GM21526 (cell line): ENCODE measurements around the gene COL23A1.

Experiments
- ATAC-seq: cut with Tn5 transposase; IDR thresholded peaks from one replicate; pipeline ENCODE4 v1.9.1; 2021; ENCODE audit warnings: moderate library complexity; ENCODE audit not compliant: unreplicated experiment, low FRiP score

COL23A1 gene

GRCh38 chr5:178282391-178282790, 307.8 kb downstream of the COL23A1 start:
- ATAC-seq = no peak

- ATAC-seq = no peak
These were observed 308.9 kb downstream of the COL23A1 start for GRCh38 chr5:178281331-178281730.

GRCh38 chr5:178280631-178281030, 309.6 kb downstream of the COL23A1 start:
- no peak for ATAC-seq

GRCh38 chr5:178279723-178280438, 310.3 kb downstream of the COL23A1 start:
- no peak for ATAC-seq

- ATAC-seq = no peak
These were observed 311.0 kb downstream of the COL23A1 start for GRCh38 chr5:178279026-178279722.

- no peak for ATAC-seq
These were observed 311.7 kb downstream of the COL23A1 start for GRCh38 chr5:178278358-178279023.

GRCh38 chr5:178277866-178278265, 312.3 kb downstream of the COL23A1 start:
- no peak for ATAC-seq

GRCh38 chr5:178277346-178277745, 312.8 kb downstream of the COL23A1 start:
- no peak for ATAC-seq

GRCh38 chr5:178274781-178275537, 315.2 kb downstream of the COL23A1 start:
- no peak for ATAC-seq

- no peak for ATAC-seq
These were observed 316.3 kb downstream of the COL23A1 start for GRCh38 chr5:178273665-178274541.

- no peak for ATAC-seq
These were observed 317.2 kb downstream of the COL23A1 start for GRCh38 chr5:178273041-178273440.

GRCh38 chr5:178272591-178272990, 317.6 kb downstream of the COL23A1 start:
- no peak for ATAC-seq

GRCh38 chr5:178271726-178272479, 318.3 kb downstream of the COL23A1 start:
- ATAC-seq = no peak

- ATAC-seq = no peak
These were observed 319.0 kb downstream of the COL23A1 start for GRCh38 chr5:178271231-178271630.

GRCh38 chr5:178269499-178269898, 320.7 kb downstream of the COL23A1 start:
- no peak for ATAC-seq

- ATAC-seq = no peak
These were observed 322.3 kb downstream of the COL23A1 start for GRCh38 chr5:178267876-178268275.

GRCh38 chr5:178267245-178267644, 322.9 kb downstream of the COL23A1 start:
- ATAC-seq = no peak

- ATAC-seq = no peak
These were observed 323.6 kb downstream of the COL23A1 start for GRCh38 chr5:178266581-178266980.

GRCh38 chr5:178265746-178266145, 324.4 kb downstream of the COL23A1 start:
- no peak for ATAC-seq
